HG03103 (cell line): ENCODE data around the gene GFRA1.
"Not testable (repeated sequence)": the region's sequence is repeated elsewhere in the genome, so short reads cannot be mapped to it uniquely, and the experiment has no call there.

Source experiments
- ATAC-seq: cut with Tn5 transposase; IDR thresholded peaks from one replicate; pipeline ENCODE4 v1.9.1; 2021; ENCODE audit warnings: low read depth; ENCODE audit not compliant: unreplicated experiment

Gene GFRA1

GRCh38 chr10:116045366-116046356 is 227.3 kb downstream of the GFRA1 start:
- ATAC-seq = no peak

GRCh38 chr10:116044801-116045248 is 228.2 kb downstream of the GFRA1 start:
- no peak for ATAC-seq

- no peak for ATAC-seq
Observed at GRCh38 chr10:116043861-116044260, 229.1 kb downstream of the GFRA1 start.

- no peak for ATAC-seq
Observed at GRCh38 chr10:116043304-116043703, 229.7 kb downstream of the GFRA1 start.

GRCh38 chr10:116041948-116042347 is 231.1 kb downstream of the GFRA1 start:
- ATAC-seq = no peak

GRCh38 chr10:116039612-116040011 is 233.4 kb downstream of the GFRA1 start:
- no peak for ATAC-seq

GRCh38 chr10:116038259-116038658 is 234.7 kb downstream of the GFRA1 start:
- ATAC-seq = no peak

GRCh38 chr10:116035406-116035805 is 237.6 kb downstream of the GFRA1 start:
- ATAC-seq = not testable (repeated sequence)

- no peak for ATAC-seq
Observed at GRCh38 chr10:116030576-116030975, 242.4 kb downstream of the GFRA1 start.

- ATAC-seq = no peak
Observed at GRCh38 chr10:116029826-116030225, 243.2 kb downstream of the GFRA1 start.

GRCh38 chr10:116027355-116027754 is 245.7 kb downstream of the GFRA1 start:
- ATAC-seq = no peak

- ATAC-seq = no peak
Observed at GRCh38 chr10:116026725-116027124, 246.3 kb downstream of the GFRA1 start.

- ATAC-seq = no peak
Observed at GRCh38 chr10:116026315-116026714, 246.7 kb downstream of the GFRA1 start.

- no peak for ATAC-seq
Observed at GRCh38 chr10:116024271-116024878, 248.6 kb downstream of the GFRA1 start.

GRCh38 chr10:116017405-116017804 is 255.6 kb downstream of the GFRA1 start:
- no peak for ATAC-seq

- no peak for ATAC-seq
Observed at GRCh38 chr10:116015583-116016333, 257.2 kb downstream of the GFRA1 start.

- peak; percentile 68 for ATAC-seq
Observed at GRCh38 chr10:116014871-116015582, 258.0 kb downstream of the GFRA1 start.

- no peak for ATAC-seq
Observed at GRCh38 chr10:116014326-116014725, 258.7 kb downstream of the GFRA1 start.

GRCh38 chr10:116011929-116012328 is 261.1 kb downstream of the GFRA1 start:
- no peak for ATAC-seq

- no peak for ATAC-seq
Observed at GRCh38 chr10:116007256-116007891, 265.6 kb downstream of the GFRA1 start.
